Gastrocnemius medialis (tissue), 4 donors: Measurements from ENCODE around the gene SOX1.

Source experiments
- POLR2A ChIP-seq, 2 donors: fragments of 450-650 bp; IDR thresholded peaks; one replicate each; pipeline ENCODE4 v1.6.1; 2017; ENCODE audit warnings: antibody characterized with exemption in 2 of 2, mild to moderate bottlenecking in 2 of 2, moderate library complexity in 2 of 2
- TF ChIP-seq, protein P1 (sequence below), 5 experiments: fragments of 450-650 bp in 3 of 5; fragments of 200-600 bp in 2 of 5; sonication (generic) in 2 of 5; IDR thresholded peaks in 4 of 5; conservative IDR thresholded peaks in 1 of 5; 1 replicate in 4 of 5; 2 replicates in 1 of 5; pipeline ENCODE4 v1.5.1; 2016 to 2019; ENCODE audit warnings: antibody characterized with exemption in 5 of 5, mild to moderate bottlenecking in 3 of 5, moderate library complexity in 3 of 5

GRCh38 chr13:112083971-112084370 lies 17.0 kb downstream of the SOX1 start:
- TF ChIP-seq, protein P1, sequence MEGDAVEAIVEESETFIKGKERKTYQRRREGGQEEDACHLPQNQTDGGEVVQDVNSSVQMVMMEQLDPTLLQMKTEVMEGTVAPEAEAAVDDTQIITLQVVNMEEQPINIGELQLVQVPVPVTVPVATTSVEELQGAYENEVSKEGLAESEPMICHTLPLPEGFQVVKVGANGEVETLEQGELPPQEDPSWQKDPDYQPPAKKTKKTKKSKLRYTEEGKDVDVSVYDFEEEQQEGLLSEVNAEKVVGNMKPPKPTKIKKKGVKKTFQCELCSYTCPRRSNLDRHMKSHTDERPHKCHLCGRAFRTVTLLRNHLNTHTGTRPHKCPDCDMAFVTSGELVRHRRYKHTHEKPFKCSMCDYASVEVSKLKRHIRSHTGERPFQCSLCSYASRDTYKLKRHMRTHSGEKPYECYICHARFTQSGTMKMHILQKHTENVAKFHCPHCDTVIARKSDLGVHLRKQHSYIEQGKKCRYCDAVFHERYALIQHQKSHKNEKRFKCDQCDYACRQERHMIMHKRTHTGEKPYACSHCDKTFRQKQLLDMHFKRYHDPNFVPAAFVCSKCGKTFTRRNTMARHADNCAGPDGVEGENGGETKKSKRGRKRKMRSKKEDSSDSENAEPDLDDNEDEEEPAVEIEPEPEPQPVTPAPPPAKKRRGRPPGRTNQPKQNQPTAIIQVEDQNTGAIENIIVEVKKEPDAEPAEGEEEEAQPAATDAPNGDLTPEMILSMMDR (IDR thresholded peaks at IDR 0.05 in 4 of 5, conservative IDR thresholded peaks at IDR 0.05 in 1 of 5): no peak
- no peak for TF ChIP-seq POLR2A (IDR thresholded peaks at IDR 0.05)
